Right ventricle myocardium superior (tissue), 1 donor: Measurements from ENCODE around the gene BRWD1. TPM values are rescaled to one million over a fixed set of nuclear protein-coding genes. Genes with fewer than 3 reads are reported as not detected.

Experiments used
- ATAC-seq: fragments of 200-7000 bp; cut with Tn5 transposase; one replicate; pipeline ENCODE4 v1.9.1; 2020; ENCODE audit warnings: mild to moderate bottlenecking; ENCODE audit not compliant: poor library complexity
- DNase-seq: peaks from one replicate; pipeline ENCODE4 v3.0.0-alpha.2; 2020
- intact Hi-C: fragments of 100-400 bp; cut with DNase I; formaldehyde crosslinking; loops from one replicate; pipeline ENCODE4 v1.11.2; 2022
- total RNA-seq: library from RNA; stranded (reverse); fragmentation: NEBNext Ultra II Directional; extraction: Animal tissue kit (Norgen Biotek cat#: 25700); gene quantifications from one replicate; pipeline ENCODE4 v1.2.1, GENCODE V29; 2021
- donor health status: DM: no; HTN: yes; CAD: no; lungs with severe emphysema.

The BRWD1 gene
- total RNA-seq, 1 donor from 2014 or later: 29.1 TPM

GRCh38 chr21:39336457-39337008 is 23.1 kb upstream of the BRWD1 start:
- intact Hi-C loops: no loop called here
- no peak for DNase-seq
- ATAC-seq: no peak

- intact Hi-C loops: no loop called here
- DNase-seq (no peak), ATAC-seq (no peak)
These were observed 21.2 kb upstream of the BRWD1 start for GRCh38 chr21:39334611-39335010.

GRCh38 chr21:39332175-39332574 is 18.7 kb upstream of the BRWD1 start:
- ATAC-seq: peak; percentile 43

GRCh38 chr21:39330001-39330400 is 16.6 kb upstream of the BRWD1 start:
- DNase-seq: no peak
- no peak for ATAC-seq
- intact Hi-C loops: no loop called here

More at GRCh38 chr21:39332175-39332574, 18.7 kb upstream of the BRWD1 start:
- intact Hi-C loops: no loop called here
- DNase-seq: no peak

GRCh38 chr21:39327727-39328126 is 14.3 kb upstream of the BRWD1 start:
- no peak for ATAC-seq
- intact Hi-C loops: no loop called here

GRCh38 chr21:39326607-39327307 is 13.3 kb upstream of the BRWD1 start:
- DNase-seq (no peak), ATAC-seq (no peak)
- intact Hi-C loops: no loop called here

More at GRCh38 chr21:39327727-39328126, 14.3 kb upstream of the BRWD1 start:
- no peak for DNase-seq

GRCh38 chr21:39325458-39325857 is 12.0 kb upstream of the BRWD1 start:
- ATAC-seq (no peak), DNase-seq (no peak)
- intact Hi-C loops: no loop called here

- ATAC-seq (no peak), DNase-seq (no peak)
- intact Hi-C loops: no loop called here
These were observed 8.0 kb upstream of the BRWD1 start for GRCh38 chr21:39321424-39321823.

- DNase-seq (no peak), ATAC-seq (peak; percentile 58)
- intact Hi-C loops: no loop called here
These were observed 6.4 kb upstream of the BRWD1 start for GRCh38 chr21:39319814-39320332.

- DNase-seq (peak; percentile 63), ATAC-seq (peak; percentile 81)
- intact Hi-C loops: no loop called here
These were observed 5.9 kb upstream of the BRWD1 start for GRCh38 chr21:39319251-39319756.

- intact Hi-C loops: no loop called here
- ATAC-seq (no peak), DNase-seq (no peak)
These were observed 4.9 kb upstream of the BRWD1 start for GRCh38 chr21:39318091-39318959.

- intact Hi-C loops: no loop called here
- DNase-seq: no peak
- no peak for ATAC-seq
These were observed 4.0 kb upstream of the BRWD1 start for GRCh38 chr21:39317134-39318090.

GRCh38 chr21:39316729-39317128 is 3.3 kb upstream of the BRWD1 start:
- ATAC-seq (no peak), DNase-seq (no peak)
- intact Hi-C loops: no loop called here

- ATAC-seq (no peak), DNase-seq (no peak)
- intact Hi-C loops: no loop called here
These were observed 2.4 kb upstream of the BRWD1 start for GRCh38 chr21:39315603-39316445.

- ATAC-seq (peak; percentile 32), DNase-seq (peak; percentile 64)
- intact Hi-C loops: loop anchor here (5.0 kb wide), 2 partner anchors 33 to 73 kb away; partner anchors contain the start of gene HMGN1
These were observed 953 bp upstream of the BRWD1 start for GRCh38 chr21:39314143-39315027.

- peak; percentile 60 for DNase-seq
- peak; percentile 13 for ATAC-seq
- intact Hi-C loops: loop anchor here (5.0 kb wide), 2 partner anchors 34 to 74 kb away; partner anchors contain the start of gene HMGN1
These were observed 326 bp downstream of the BRWD1 start for GRCh38 chr21:39313042-39313570.
